SKM-1 treated with dmso at 0.1 percent for 144 hours (cell line): ENCODE data around the gene SDK1.
A peak's percentile ranks its signal among the peaks of the same experiment; 100 is the strongest.

Experiments
- DNase-seq: peaks from one replicate; lab custom pipeline; 2025; ENCODE audit not compliant: unreplicated experiment; lab: John Stamatoyannopoulos, UW

SDK1 gene

DNA sequence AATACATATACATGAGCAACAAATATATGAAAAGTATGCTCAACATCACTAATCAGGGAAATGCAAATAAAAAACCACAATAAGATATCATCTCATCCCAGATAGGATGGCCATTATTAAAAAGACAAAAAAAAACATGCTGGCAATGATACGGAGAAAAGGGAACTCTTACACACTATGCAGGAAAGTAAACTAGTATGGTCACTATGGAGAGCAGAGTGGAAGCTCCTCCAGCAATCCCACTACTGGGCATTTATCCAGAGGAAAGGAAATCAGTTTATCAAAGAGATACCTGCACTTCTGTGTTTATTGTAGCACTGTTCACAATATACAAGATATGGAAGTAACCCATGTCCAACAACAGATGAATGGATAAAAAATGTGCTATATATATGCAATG, 217.5 kb downstream of the SDK1 start:
- no peak for DNase-seq

DNA sequence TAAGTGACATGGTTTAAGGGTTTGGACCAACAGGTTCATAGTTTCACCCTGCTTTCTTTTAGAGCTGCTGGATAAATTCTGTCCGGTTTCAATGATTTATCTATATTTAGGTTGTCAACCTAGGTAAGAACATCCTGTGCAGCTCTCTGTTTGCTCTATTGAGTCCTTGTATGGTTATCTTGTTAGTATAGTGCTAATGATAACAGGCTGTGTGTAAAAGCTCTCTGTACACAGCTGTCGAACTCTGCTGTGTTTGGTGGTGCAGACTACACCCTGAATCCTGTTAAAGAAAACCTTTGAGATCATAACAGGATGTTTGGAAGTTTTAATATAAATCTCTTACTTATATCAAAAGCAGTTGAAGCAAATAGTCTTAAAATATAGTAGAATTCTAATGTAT, 219.2 kb downstream of the SDK1 start:
- DNase-seq, result no peak

DNA sequence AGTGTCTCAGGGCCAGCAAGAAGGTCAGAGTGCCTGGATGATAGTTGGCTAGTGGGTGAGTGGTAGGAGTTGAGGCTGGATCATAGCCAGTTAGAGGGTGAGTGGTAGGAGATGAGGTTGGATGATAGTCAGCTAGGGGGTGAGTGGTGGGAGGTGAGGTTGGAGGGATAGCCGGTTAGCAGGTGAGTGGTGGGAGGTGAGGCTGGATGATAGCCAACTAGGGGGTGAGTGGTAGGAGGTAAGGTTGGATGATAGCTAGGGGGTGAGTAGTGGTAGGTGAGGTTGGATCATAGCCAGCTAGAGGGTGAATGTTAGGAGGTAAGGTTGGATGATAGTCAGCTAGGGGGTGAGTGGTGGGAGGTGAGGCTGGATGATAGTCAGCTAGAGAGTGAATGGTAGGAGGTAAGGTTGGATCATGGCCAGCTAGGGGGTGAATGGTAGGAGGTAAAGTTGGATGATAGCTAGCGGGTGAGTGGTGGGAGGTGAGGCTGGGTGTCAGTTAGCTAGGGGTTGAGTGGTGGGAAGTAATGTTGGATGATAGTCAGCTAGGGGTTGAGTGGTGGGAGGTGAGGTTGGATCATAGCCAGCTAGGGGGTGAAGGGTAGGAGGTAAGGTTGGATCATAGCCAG, 226.6 kb downstream of the SDK1 start:
- DNase-seq, result no peak

DNA sequence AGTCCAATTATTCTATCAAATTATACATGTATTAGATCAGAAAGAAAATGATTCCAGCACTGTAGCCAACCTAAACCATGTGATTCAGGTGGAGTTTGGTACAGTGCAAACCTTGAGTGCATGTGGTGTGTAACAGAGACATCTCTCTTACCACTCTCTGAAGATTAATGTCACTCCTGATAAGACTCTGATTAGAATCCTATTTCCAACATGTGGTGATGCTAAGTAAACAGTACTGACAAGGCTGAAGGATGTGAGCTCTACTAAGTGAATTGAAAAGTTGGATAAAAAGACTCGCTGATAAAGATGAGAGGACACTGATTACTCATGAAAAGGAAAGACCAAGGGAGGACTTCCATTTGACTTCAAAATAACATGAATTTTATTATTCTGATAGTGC, 232.0 kb downstream of the SDK1 start:
- DNase-seq, result no peak

DNA sequence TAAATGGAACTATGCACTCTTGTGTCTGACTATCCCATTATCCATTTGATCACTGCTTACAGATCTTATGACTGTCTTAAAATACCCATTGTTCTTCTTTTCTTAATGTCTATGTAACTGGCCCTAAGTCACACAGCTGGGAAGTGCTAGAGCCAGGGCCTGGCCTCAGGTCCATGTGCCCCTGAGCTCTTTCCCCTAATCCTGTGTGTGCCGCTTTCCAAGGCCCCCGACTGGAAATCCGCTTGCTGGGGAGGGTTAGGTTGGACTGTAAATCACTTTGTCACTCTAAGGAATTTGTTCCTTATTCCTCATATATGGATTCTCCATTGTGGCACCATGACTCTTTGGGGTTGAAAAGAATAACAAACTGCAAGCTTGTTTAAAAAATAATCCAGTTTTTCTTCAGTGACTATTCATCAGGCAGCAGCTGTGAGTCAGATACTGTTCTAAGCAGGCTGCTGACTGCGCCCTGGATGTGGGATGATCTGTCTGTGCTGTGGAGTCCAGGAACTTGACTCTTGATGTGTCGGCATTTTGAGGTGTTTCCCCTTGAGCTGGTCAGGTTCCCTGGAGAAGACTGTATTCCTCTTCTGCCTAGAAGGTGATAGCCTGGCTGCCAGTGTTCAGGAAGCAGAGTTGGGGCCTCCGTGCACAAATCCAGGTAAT, 236.3 kb downstream of the SDK1 start:
- DNase-seq, result no peak

DNA sequence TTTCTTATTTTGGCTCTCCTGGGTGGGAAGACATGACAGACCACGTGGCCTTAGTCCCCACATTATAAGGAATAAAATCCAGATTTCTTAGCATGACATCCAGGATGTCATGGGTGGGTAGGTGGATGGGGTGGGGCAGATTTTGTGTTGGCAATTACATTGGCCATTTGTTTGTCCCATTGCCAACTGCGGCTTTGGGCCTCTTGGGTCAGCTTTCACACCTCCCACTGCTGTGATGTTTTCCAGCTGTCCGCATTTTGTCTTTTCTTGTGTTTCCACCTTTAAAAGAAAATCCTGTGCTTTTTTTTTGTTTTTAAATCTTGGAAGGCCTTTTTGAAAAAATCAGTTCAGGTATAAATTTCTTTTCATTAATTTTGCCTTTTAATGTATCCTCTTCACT, 237.0 kb downstream of the SDK1 start:
- no peak for DNase-seq

DNA sequence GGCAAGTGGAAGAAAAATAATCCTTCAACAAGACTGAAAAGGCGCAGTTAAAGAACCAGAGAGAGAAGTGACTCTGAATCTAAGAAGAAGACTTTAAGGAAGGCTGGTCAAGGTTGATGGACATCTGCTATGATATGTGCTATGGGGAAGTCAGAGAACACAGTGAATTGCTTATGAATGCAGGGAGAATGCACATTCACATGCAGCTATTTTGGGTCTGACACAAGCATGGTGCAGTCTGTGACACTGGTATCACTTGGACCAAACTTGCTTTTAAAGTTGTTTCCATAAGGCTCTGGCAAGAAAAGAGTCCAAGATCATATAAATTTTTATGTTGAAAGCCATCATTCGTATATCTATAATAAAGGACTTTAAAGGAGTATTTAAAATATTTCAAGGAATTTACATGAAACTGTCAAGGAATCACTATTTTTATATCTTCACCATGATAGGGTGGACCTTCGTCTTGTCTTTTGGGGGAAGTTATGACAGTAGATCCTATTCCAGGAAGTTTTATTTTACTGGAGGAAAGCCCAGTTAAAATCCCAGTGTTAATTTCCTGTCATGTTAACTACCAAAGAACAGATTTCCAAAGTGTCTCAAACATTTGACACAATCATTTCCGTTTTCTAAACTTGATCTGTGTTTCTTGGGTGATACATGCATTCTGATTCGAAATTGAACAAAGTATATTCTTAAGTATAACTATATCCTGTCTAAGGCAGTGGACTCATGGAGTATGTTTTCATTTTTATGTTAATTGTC, 239.6 kb downstream of the SDK1 start:
- DNase-seq, result no peak

DNA sequence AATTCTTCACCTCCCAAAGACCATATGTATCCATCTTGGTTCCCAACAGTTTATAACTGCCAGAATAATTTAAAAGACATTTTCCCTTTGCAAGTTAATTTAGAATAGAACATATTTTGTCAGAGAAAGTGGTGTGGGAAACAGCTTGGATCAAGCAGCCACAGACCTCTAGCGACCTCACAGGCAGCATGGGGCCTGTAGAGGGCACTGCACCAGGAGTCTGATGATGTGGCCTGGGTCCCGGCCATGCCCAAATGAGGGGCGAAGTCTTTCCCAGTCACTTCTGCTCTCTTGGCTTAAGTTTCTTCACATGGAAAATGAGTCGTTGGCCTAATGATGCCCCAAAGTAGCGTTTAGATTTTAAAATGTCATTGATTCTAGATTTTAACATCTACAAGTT, 243.2 kb downstream of the SDK1 start:
- no peak for DNase-seq

DNA sequence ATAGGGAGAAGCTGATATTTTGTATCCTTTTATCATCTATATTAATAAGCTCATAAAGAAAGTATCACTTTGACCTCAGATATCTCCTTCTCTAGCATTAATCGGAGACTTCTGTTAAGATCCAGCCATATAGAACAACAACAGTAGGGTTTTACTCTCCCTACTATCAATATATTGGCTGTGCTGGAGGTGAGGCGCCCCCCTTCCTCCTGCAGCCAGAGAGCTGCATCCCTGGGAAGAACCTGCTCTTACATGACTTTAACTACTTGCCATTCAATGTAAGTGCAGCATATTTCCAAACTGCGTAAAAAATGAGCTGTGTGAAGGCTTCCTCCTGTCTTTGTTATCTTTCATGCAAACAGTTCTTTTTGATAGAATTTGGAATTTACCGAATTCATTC, 247.8 kb downstream of the SDK1 start:
- no peak for DNase-seq

DNA sequence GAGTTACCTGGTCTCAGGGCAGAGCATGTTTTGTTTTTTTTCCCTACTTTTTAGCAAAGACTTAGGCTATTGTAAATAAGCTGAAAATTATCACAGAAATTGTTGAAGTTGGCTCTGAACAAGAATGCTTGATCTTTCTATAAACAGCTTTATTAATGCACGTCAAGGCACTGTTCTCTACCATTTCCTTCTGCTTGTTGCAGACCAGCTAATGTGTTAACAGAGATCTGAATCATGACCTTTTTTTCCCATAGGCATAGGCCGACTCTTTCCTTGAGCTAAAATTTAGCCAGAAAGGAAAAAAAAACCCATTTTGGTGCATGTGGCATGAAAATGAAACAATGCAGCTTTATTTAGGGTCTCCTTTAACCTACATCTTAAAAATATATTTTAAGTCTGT, 248.5 kb downstream of the SDK1 start:
- no peak for DNase-seq

DNA sequence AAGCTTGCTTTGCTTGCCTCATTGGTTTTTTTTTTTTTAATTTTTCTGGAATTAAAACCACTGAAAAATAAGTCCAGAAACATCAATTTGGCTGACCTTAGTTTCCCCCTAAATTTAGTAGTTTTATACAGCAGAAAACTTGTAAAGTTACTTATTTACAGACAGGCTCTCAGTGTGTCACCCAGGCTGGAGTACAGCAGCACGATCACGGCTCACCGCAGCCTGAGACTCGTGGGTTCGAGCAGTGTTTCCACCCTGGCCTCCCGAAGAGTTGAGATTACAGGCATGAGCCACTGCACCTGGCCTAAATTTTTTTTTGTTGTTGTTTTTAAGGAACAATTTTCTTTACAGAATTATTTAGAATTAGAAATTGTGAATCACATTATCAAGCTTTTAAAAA, 250.5 kb downstream of the SDK1 start:
- no peak for DNase-seq

DNA sequence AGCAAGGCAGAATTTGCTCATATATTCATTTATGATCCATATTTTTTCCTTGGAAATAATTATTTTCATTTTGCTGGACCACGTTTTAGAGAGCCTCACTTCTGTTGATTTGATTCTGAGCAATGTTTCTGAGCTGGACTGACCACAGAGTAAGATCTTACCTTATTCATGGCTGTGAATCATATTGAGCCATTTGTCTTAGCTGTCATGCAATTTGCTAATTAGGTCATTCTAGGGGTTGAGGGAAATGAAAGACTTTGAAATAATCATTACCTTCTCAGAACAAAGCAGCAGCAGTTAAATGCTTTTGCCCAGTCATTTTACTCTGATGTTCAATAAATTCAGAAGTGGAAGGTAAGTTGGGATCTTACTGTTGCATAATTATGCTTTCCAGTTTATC, 251.4 kb downstream of the SDK1 start:
- DNase-seq, result no peak

DNA sequence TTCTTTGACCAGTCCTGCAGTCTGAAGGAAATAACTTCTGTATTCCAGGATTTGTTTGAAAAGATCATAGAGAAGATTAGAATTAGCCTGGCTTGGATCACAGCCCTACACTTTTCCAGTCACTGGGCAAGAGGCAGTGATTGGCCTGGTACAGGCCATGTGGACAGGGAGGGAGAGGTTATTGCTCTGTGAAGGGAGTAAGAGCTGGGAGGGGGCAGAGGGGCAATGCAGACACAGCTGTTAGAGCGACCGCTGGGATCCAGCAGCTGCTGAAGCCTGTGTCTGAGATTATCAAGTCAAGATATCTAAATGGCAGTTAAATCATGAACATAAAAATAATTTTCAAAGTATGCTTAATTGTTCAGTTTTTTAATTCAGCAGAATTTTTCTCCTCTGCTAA, 257.3 kb downstream of the SDK1 start:
- no peak for DNase-seq

DNA sequence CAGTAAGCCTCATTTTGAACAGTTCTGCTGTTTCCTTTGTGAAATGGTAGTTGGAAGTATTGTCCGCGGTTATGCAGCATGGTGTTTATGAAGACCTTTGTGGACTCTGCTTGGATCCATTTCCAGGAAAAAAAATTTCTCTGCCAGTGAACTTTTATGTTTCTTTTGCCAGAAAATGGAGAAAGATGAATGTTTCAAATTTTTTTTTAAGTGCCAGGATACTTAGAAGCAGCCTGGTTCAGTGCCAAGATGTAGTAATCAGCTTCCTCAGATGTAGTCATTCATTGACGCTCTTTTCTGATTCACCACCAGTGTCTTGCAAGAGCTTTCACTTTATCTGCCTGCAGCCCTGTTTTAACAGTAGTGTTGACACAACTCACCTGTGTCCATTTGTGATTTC, 258.2 kb downstream of the SDK1 start:
- DNase-seq, result peak; percentile 2

DNA sequence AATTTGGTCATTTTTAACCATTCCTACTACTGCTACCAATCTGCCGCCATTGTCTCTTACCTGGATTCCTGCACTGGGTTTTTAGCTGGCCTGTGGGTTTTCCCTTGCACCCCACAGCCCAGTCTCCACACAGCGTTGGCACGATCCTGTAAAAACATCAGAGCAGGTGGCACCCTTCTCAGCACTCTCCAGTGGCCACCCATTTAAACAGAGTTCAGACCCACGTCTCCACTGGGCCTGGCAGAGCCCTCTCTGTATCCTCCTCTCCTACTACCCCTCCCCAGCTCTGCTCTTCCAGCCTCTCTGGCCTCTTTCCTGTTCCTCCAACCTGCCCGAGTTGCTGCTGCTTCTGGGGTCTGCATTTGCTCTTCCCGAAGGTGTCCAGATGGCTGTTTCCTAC, 259.4 kb downstream of the SDK1 start:
- no peak for DNase-seq

DNA sequence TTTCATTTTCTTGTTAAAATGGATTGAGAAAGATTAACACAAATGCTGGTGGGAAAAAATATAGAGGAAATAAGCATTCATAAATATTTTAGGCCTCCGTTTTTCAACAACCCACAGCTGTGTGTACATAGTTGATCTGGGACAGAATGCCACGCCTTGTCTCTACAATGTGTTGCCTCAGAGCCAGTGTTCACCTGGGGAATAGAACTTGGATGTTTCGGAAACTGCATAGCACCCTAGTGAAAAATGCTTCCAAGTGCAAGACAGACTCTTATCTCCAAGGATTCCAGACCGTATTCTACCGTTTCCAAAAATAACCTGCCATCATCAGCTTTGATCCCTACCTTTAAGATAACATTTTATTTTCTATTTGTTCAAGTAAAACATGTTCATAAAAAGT, 260.9 kb downstream of the SDK1 start:
- no peak for DNase-seq

DNA sequence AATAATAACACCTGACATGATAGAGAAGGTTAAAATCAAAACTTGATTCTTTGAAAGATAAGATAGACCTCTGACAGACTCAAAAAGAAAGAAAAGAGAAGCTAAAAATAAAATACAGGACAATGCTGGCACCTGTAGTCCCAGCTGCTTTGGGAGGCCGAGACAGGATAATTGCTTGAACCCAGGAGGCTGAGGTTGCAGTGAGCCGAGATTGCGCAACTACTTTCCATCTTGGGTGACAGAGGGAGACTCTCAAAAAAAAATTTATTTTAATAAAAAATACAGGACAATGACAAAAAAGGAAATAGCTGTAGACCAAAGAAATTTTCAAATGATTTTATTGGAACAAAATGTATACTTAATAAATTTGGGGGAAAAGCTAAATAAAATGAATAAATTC, 263.2 kb downstream of the SDK1 start:
- DNase-seq, result no peak

DNA sequence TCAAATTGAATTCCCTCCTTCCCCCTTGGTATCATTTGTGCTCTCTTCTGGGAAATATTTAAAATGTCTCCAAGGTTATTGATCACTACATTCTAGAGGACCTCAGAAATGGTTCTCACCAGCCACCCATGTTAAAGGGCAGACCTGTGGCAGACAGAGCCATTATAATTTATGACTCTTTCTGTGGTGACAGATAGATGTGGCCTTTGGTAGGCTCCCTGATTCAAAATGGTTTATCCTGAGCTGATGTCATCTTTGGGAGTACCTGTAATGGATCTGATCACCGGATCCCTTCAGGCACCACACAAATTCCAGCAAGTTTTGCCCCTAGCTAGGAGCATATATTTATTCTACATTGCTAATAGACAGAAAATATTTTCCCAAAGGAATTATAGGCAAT, 267.5 kb downstream of the SDK1 start:
- no peak for DNase-seq

DNA sequence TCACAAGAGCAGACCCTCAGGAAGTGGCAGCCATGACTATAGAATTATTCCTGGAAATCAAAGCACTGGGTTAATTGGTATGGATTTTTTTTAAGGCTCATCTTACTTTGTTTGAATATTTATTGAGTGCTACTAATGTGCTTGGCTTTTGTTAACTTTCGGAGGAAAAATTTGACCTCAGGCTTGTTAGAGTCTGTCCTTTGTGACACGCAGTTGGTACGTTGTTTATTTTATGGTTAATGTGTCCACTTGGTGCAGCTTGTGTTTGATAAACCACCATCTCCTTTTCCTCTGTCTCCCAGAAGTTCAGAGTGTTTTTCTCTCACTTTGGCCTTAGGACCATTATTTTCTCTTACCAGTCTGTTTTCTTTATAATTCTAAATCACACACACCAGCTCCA, 268.6 kb downstream of the SDK1 start:
- DNase-seq, result no peak

DNA sequence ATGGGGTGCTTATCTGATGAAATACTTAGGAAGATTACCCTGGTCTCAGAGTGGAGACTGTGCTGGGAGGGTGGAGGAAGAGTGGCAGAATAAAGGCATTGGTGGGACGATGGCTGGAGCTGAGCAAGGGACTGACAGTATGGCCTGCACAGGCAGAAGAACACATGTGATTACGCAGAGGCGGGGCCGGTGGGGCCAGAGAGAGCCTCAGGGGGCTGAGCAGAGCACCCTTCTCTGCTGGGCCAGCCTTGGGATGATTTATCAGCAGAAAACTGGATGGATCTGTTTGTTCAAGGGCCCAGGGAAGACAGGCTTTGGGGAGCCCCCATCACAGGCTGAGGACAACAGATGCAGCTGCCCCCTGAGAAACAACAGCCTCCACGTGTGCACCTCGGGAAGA, 272.1 kb downstream of the SDK1 start:
- no peak for DNase-seq

DNA sequence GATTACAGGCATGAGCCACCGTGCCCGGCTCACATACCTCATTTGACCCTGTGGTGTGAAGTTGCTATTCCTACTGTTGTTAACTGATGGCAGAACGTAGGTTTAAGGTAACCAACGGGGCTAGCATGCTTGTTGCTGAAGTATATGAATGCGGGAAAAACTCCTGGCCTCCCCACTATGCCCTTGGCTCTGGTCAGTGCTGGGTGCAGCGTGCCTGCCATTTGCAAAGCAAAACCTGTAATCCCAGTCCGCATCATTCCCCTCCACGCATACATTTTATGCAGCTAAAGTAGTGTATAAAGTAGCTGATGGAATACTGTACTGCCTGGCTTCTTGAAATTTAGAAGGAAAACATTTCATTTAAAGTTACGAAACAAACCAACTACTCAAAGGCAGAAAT, 273.3 kb downstream of the SDK1 start:
- DNase-seq, result no peak

DNA sequence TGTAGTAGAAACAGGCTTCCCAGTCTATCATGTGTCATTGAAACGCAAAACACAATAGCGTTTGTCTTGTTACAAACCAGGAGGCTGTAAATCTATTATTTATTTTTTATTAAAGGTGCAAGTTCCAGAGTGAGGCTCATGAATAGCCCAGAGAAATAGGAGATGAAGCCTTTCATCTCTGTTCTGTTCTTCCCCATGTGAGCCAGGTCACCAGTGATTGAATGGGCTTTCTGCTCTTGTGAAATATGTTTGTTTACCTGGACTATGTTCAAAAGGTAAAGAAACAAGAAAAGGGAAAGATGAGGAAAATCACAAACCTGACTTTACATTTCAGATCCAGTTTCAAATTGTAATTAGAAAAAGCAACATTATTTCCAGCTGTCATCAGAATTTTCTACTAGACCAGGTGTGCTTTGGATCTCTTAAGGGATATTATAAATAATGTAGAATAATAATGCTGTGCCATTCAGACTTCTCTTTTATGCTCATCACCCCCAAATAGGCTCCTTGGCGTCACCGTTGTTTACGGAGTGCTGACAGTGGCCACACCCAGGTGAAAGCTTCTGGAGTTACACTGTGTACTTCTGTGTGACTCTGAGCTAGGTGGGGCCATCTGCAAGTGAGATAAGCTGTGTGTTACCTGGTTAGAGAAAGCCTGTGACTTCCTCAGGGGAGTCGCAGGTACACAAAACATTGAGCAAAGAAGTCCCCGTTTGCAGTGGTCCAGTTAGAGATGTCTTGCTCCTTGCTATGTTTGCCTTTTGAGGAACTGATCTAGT, 274.9 kb downstream of the SDK1 start:
- DNase-seq, result no peak
